Measurements from ENCODE around the gene SNX30. TPM values are rescaled to one million over a fixed set of nuclear protein-coding genes. Genes with fewer than 3 reads are reported as not detected.
A peak's percentile ranks its signal among the peaks of the same experiment; 100 is the strongest.

Gene SNX30
- total RNA-seq, 1 donor: 20.4 TPM

GRCh38 chr9:112734892-112735291, 15.7 kb upstream of the SNX30 start:
- Histone ChIP-seq H3K27me3 (ENCODE audit: insufficient read depth, low read length) (no peaks in the 10 kb centered on the region), H3K4me1 (ENCODE audit: insufficient read depth, low read length) (no peaks in the 10 kb centered on the region), H3K9me3 (ENCODE audit: low read depth, low read length) (no peaks in the 10 kb centered on the region), H3K4me3 (ENCODE audit: low read length) (no peak overlapping the region)

GRCh38 chr9:112743216-112743836, 7.2 kb upstream of the SNX30 start:
- Histone ChIP-seq H3K4me3 (ENCODE audit: low read length) (no peak overlapping the region), H3K4me1 (ENCODE audit: insufficient read depth, low read length) (peaks cover 20% of the 10 kb centered on the region), H3K9me3 (ENCODE audit: low read depth, low read length) (no peaks in the 10 kb centered on the region), H3K27me3 (ENCODE audit: insufficient read depth, low read length) (peaks cover 6% of the 10 kb centered on the region)

DNA sequence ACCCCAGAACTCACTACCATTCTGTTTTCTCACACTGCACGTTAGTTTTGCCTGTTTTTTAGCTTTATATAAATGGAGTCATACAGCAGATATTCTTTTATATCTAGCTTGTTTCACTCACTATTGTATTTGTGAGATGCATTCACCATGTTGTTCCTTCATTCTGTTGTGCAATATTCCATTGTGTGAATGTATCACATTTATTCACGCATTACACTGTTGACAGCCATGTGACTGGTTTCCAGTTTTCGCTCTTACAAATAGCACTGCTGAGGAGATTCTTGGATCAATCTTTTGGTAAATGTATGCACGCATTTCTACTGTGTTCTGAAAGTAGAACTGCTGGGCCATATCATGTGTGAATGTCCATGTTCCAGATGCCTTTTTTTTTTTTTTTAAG, 6.4 kb upstream of the SNX30 start:
- no peaks in the 10 kb centered on the region for H3K9me3 ChIP-seq (ENCODE audit: low read depth, low read length)
- peaks cover 20% of the 10 kb centered on the region for H3K4me1 ChIP-seq (ENCODE audit: insufficient read depth, low read length)
- no peak overlapping the region for H3K4me3 ChIP-seq (ENCODE audit: low read length)
- H3K27me3 ChIP-seq (ENCODE audit: insufficient read depth, low read length): peaks cover 6% of the 10 kb centered on the region

GRCh38 chr9:112747094-112747493, 3.5 kb upstream of the SNX30 start:
- no peak overlapping the region for H3K4me3 ChIP-seq (ENCODE audit: low read length)
- peaks cover 32% of the 10 kb centered on the region for H3K4me1 ChIP-seq (ENCODE audit: insufficient read depth, low read length)
- no peaks in the 10 kb centered on the region for H3K27me3 ChIP-seq (ENCODE audit: insufficient read depth, low read length)
- H3K9me3 ChIP-seq (ENCODE audit: low read depth, low read length): no peaks in the 10 kb centered on the region

- Histone ChIP-seq H3K27me3 (ENCODE audit: insufficient read depth, low read length) (no peaks in the 10 kb centered on the region), H3K4me1 (ENCODE audit: insufficient read depth, low read length) (peaks cover 54% of the 10 kb centered on the region), H3K4me3 (ENCODE audit: low read length) (peak overlapping the region; percentile 66), H3K9me3 (ENCODE audit: low read depth, low read length) (no peaks in the 10 kb centered on the region)
These were observed 150 bp downstream of the SNX30 start for GRCh38 chr9:112750764-112751055.

DNA sequence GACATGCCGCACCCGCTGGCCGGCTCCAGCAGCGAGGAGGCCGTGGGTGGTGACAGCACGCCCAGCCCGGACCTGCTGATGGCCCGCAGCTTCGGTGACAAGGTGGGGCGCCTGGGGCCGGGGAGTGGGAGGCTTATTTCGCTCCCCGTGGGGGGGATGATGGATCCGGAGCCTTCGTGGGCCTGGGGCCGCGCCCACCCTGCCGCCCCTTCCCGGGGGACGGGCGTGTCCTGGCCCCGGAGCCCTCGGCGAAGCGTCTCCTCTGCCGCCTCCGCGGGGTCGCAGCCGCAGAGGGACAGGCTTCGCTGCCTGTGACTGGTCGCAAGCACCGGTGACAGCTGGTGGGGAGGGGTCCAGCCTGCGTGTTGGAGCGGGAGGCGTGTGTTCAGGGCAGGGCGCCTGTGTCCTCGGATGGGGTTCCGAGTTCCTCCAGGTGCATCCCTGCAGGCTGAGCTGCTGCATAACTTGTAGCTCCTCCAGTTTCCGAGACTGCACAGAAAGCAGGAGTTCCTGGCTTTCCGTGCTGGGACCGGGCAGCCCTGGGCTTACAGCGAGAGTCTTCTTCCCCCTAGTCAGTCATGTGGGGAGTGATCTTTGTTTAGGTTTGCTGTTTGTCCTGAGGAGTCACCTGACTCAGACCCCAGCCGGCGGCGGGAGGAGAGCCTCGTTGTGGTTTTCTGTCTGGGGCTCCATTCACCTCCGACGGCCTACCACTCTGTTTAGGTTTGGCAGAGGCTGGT, 666 bp downstream of the SNX30 start:
- no peaks in the 10 kb centered on the region for H3K9me3 ChIP-seq (ENCODE audit: low read depth, low read length)
- H3K27me3 ChIP-seq (ENCODE audit: insufficient read depth, low read length): no peaks in the 10 kb centered on the region
- H3K4me3 ChIP-seq (ENCODE audit: low read length): peak overlapping the region; percentile 66
- peaks cover 56% of the 10 kb centered on the region for H3K4me1 ChIP-seq (ENCODE audit: insufficient read depth, low read length)

DNA sequence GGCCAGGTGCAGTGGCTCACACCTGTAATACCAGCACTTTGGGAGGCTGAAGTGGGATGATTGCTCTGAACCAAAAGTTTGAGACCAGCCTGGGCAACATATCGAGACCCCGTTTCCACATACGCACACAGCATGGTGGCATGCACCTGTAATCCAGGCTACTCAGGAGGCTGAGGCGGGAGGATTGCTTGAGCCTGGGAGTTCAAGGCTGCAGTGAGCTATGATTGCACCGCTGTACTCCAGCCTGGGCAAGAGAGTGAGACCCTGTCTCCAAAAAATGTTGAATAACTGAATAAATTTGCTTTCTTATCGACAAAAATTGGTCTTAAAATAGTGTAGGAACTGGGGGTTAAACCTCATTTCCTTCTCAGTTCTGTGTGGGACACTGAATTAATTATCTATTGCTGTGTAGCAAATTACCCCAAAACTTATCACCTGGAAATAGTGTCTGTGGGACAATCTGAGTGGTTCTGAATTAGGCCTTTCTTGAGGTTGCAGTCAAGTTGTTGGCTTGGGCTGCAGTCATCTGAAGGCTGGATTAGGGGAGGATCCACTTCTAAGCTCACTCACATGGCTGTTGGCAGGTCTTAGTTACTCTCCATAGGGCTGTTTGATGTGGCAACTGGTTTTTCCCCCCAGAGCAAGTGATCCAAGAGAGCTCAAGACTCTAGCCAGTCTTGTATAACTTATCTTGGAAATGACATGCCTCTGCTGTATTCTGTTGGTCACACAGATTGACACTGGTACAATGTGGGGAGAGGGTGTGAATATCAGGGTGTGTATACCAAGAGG, 2.0 kb downstream of the SNX30 start:
- H3K4me1 ChIP-seq (ENCODE audit: insufficient read depth, low read length): peaks cover 61% of the 10 kb centered on the region
- H3K9me3 ChIP-seq (ENCODE audit: low read depth, low read length): no peaks in the 10 kb centered on the region
- H3K27me3 ChIP-seq (ENCODE audit: insufficient read depth, low read length): no peaks in the 10 kb centered on the region
- H3K4me3 ChIP-seq (ENCODE audit: low read length): no peak overlapping the region

DNA sequence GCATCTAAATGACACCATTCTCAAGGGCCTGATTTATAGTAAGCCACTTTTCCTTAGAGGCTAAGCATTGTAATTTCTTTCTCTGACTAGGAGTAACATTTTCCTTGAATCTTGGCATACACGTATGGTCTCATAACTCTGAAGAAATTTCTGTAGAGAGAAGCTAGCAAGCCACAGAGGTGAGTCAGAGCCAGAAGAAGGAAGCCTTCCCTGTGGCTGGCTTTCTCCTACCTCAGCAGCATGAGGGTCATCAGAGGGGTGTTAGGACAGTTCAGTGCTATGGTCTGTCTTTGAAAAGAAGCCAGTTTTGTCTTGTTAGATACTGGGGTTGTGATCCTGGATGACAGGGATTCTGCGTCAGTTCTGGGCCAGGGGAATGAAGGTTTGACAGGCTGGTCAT, 3.2 kb downstream of the SNX30 start:
- no peaks in the 10 kb centered on the region for H3K27me3 ChIP-seq (ENCODE audit: insufficient read depth, low read length)
- H3K4me1 ChIP-seq (ENCODE audit: insufficient read depth, low read length): peaks cover 69% of the 10 kb centered on the region
- no peaks in the 10 kb centered on the region for H3K9me3 ChIP-seq (ENCODE audit: low read depth, low read length)
- no peak overlapping the region for H3K4me3 ChIP-seq (ENCODE audit: low read length)

- Histone ChIP-seq H3K9me3 (ENCODE audit: low read depth, low read length) (no peaks in the 10 kb centered on the region), H3K4me1 (ENCODE audit: insufficient read depth, low read length) (peaks cover 68% of the 10 kb centered on the region), H3K27me3 (ENCODE audit: insufficient read depth, low read length) (no peaks in the 10 kb centered on the region), H3K4me3 (ENCODE audit: low read length) (no peak overlapping the region)
These were observed 4.0 kb downstream of the SNX30 start for GRCh38 chr9:112754578-112754977.

GRCh38 chr9:112755016-112755427, 4.5 kb downstream of the SNX30 start:
- Histone ChIP-seq H3K9me3 (ENCODE audit: low read depth, low read length) (no peaks in the 10 kb centered on the region), H3K4me3 (ENCODE audit: low read length) (no peak overlapping the region), H3K27me3 (ENCODE audit: insufficient read depth, low read length) (no peaks in the 10 kb centered on the region), H3K4me1 (ENCODE audit: insufficient read depth, low read length) (peaks cover 65% of the 10 kb centered on the region)

- H3K4me1 ChIP-seq (ENCODE audit: insufficient read depth, low read length): peaks cover 67% of the 10 kb centered on the region
- H3K27me3 ChIP-seq (ENCODE audit: insufficient read depth, low read length): no peaks in the 10 kb centered on the region
- H3K4me3 ChIP-seq (ENCODE audit: low read length): no peak overlapping the region
- H3K9me3 ChIP-seq (ENCODE audit: low read depth, low read length): no peaks in the 10 kb centered on the region
These were observed 5.1 kb downstream of the SNX30 start for GRCh38 chr9:112755675-112756074.

- H3K4me3 ChIP-seq (ENCODE audit: low read length): no peak overlapping the region
- H3K9me3 ChIP-seq (ENCODE audit: low read depth, low read length): no peaks in the 10 kb centered on the region
- peaks cover 55% of the 10 kb centered on the region for H3K4me1 ChIP-seq (ENCODE audit: insufficient read depth, low read length)
- no peaks in the 10 kb centered on the region for H3K27me3 ChIP-seq (ENCODE audit: insufficient read depth, low read length)
These were observed 6.8 kb downstream of the SNX30 start for GRCh38 chr9:112757282-112757883.

DNA sequence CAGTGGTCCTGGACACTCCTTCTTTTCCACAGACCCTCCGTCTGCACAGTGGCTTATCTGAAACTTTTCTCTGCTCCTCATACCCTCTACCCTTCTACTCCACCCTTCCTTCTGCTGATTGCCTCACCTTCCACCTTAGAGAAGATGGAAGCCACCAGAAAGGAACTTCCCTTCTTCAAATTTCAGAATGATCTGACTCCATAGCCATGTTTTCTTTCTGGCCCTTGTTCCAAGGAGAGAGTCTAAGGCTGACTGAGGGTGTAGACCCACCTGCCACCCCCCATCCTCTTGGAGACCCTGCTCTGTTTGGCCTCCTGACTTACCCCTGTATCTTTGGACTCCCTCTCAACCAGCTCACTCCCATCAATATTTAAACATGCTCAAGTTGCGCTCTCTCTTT, 7.4 kb downstream of the SNX30 start:
- H3K9me3 ChIP-seq (ENCODE audit: low read depth, low read length): no peaks in the 10 kb centered on the region
- H3K4me3 ChIP-seq (ENCODE audit: low read length): no peak overlapping the region
- H3K27me3 ChIP-seq (ENCODE audit: insufficient read depth, low read length): no peaks in the 10 kb centered on the region
- peaks cover 55% of the 10 kb centered on the region for H3K4me1 ChIP-seq (ENCODE audit: insufficient read depth, low read length)

GRCh38 chr9:112760821-112761220, 10.3 kb downstream of the SNX30 start:
- H3K4me3 ChIP-seq (ENCODE audit: low read length): no peak overlapping the region
- no peaks in the 10 kb centered on the region for H3K9me3 ChIP-seq (ENCODE audit: low read depth, low read length)

DNA sequence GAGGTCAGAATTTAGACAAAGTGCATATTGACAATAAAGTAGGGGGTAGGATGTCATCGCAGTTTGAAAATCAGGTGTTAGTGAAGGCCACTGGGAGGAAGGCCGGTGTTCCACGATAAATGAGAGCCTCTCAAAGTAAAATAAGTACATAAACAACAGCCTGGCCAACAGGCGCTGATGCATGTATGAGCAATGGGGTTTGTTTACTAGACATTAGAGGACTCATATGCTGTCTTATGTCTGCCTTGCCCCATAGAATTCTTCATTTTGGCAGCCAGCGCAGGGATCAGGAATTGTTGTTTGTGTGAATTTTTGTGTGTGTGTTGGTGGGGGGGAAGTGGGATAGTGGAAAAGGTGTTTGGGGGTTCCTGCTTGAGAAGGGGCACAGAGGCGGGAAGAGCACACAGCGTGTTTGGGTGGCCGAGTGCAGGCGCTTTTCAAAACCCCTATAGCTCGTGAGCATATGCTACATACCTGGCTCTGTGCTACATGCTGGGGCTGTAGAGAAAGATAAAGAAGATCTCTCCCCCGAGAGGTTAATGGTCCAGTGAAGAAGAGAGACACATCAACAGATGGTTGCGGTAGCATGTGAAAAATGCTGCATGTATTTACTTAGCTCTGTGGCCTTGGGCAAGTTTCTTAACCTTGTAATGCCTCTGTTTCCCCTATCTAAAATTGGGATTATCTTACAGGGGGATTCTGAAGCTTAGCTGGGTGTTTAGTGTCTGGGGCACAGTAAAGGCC, 11.5 kb downstream of the SNX30 start:
- H3K27me3 ChIP-seq (ENCODE audit: insufficient read depth, low read length): no peaks in the 10 kb centered on the region
- H3K4me3 ChIP-seq (ENCODE audit: low read length): no peak overlapping the region

More at GRCh38 chr9:112760821-112761220, 10.3 kb downstream of the SNX30 start:
- H3K27me3 ChIP-seq (ENCODE audit: insufficient read depth, low read length): no peaks in the 10 kb centered on the region
- peaks cover 26% of the 10 kb centered on the region for H3K4me1 ChIP-seq (ENCODE audit: insufficient read depth, low read length)

More for the DNA sequence above, 11.5 kb downstream of the SNX30 start:
- Histone ChIP-seq H3K4me1 (ENCODE audit: insufficient read depth, low read length) (peaks cover 25% of the 10 kb centered on the region), H3K9me3 (ENCODE audit: low read depth, low read length) (no peaks in the 10 kb centered on the region)
